IMR-90 (cell line): ENCODE results near the gene ESR2. TPM values are rescaled to one million over a fixed set of nuclear protein-coding genes. Genes with fewer than 3 reads are reported as not detected.

Experiments used
- ATAC-seq: fragments of 200-7000 bp; cut with Tn5 transposase; 2 replicates; pipeline ENCODE4 v1.9.1; 2020; ENCODE audit warnings: low read depth, mild to moderate bottlenecking, moderate library complexity
- BruUV-seq: library from RNA; stranded (reverse); fragments of 400-500 nt; replicated peaks from 2 replicates; lab custom pipeline; 2021; lab: Mats Ljungman, UMichigan
- CTCF ChIA-PET: fragments of 300-600 bp; formaldehyde crosslinking; extraction: SDS; loops from one replicate; lab custom pipeline; 2021; ENCODE audit warnings: antibody characterized with exemption; lab: Yijun Ruan, JAX
- POLR2A ChIA-PET: fragments of 300-600 bp; sonication (Branson Sonifier 250); formaldehyde crosslinking; loops from one replicate; lab custom pipeline; 2022; ENCODE audit warnings: antibody characterized with exemption; ENCODE audit not compliant: unreplicated experiment; lab: Charles Lee
- DNase-seq: peaks from one replicate; pipeline ENCODE4 v3.0.0; 2013
- H2AFZ ChIP-seq: replicated peaks from 2 replicates; pipeline ENCODE3; 2013; ENCODE audit warnings: low read length, mild to moderate bottlenecking; ENCODE audit not compliant: poor library complexity
- H2AK5ac ChIP-seq: 2 replicates; pipeline ENCODE4 v1.6.1; 2013; ENCODE audit warnings: low read depth, low read length, inconsistent platforms
- H2AK9ac ChIP-seq: replicated peaks from 2 replicates; pipeline ENCODE3; 2013; ENCODE audit warnings: mild to moderate bottlenecking, low read depth, low read length, moderate library complexity; ENCODE audit not compliant: poor library complexity
- H2BK120ac ChIP-seq: 2 replicates; pipeline ENCODE4 v1.6.1; 2013; ENCODE audit warnings: low read depth, low read length, inconsistent platforms
- H2BK15ac ChIP-seq: 3 replicates; pipeline ENCODE4 v1.6.1; 2013; ENCODE audit warnings: low read depth, low read length, inconsistent platforms
- H2BK20ac ChIP-seq: 2 replicates; pipeline ENCODE4 v1.6.1; 2013; ENCODE audit warnings: low read depth, mild to moderate bottlenecking, inconsistent platforms, low read length, moderate library complexity
- H2BK5ac ChIP-seq: 2 replicates; pipeline ENCODE4 v1.6.1; 2013; ENCODE audit warnings: mild to moderate bottlenecking, low read depth, low read length, inconsistent platforms; ENCODE audit not compliant: poor library complexity, severe bottlenecking
- H3K14ac ChIP-seq: replicated peaks from 2 replicates; pipeline ENCODE4 v1.6.1; 2013; ENCODE audit warnings: low read depth, low read length, inconsistent platforms
- H3K18ac ChIP-seq: 2 replicates; pipeline ENCODE4 v1.6.1; 2013; ENCODE audit warnings: low read depth, low read length, control low read depth
- H3K23ac ChIP-seq: 2 replicates; pipeline ENCODE4 v1.6.1; 2013; ENCODE audit warnings: low read depth, low read length, inconsistent platforms
- H3K27ac ChIP-seq: 2 replicates; pipeline ENCODE4 v1.5.1; 2013; ENCODE audit warnings: mild to moderate bottlenecking, control low read depth, low read length; ENCODE audit not compliant: insufficient read depth
- H3K27me3 ChIP-seq: 2 replicates; pipeline ENCODE4 v1.6.1; 2013; ENCODE audit warnings: low read length; ENCODE audit not compliant: control insufficient read depth, insufficient read depth
- H3K36me3 ChIP-seq: 2 replicates; pipeline ENCODE4 v1.6.1; 2013; ENCODE audit warnings: low read length, mixed read lengths; ENCODE audit not compliant: control insufficient read depth, insufficient read depth
- H3K4ac ChIP-seq: 2 replicates; pipeline ENCODE4 v1.6.1; 2013; ENCODE audit warnings: low read depth, low read length, inconsistent platforms
- H3K4me1 ChIP-seq: 2 replicates; pipeline ENCODE4 v1.6.1; 2013; ENCODE audit warnings: low read length, mixed read lengths; ENCODE audit not compliant: control insufficient read depth, insufficient read depth
- H3K4me2 ChIP-seq: 2 replicates; pipeline ENCODE4 v1.6.1; 2013; ENCODE audit warnings: low read depth, mild to moderate bottlenecking, control low read depth, low read length, moderate library complexity
- H3K4me3 ChIP-seq: 2 replicates; pipeline ENCODE4 v1.5.1; 2013; ENCODE audit warnings: low read depth, mild to moderate bottlenecking, control low read depth, low read length, moderate library complexity; ENCODE audit not compliant: insufficient read depth
- H3K56ac ChIP-seq: 2 replicates; pipeline ENCODE4 v1.6.1; 2013; ENCODE audit warnings: low read length, inconsistent platforms; ENCODE audit not compliant: insufficient read depth; ENCODE audit errors: extremely low read depth
- H3K79me1 ChIP-seq, 2 experiments: 2 replicates each; pipeline ENCODE4 v1.6.1; 2013; ENCODE audit warnings: low read length in 2 of 2, inconsistent platforms in 1 of 2, low read depth in 1 of 2
- H3K9ac ChIP-seq: 2 replicates; pipeline ENCODE4 v1.6.1; 2013; ENCODE audit warnings: low read depth, low read length, control low read depth
- H3K9me1 ChIP-seq: 2 replicates; pipeline ENCODE4 v1.6.1; 2013; ENCODE audit warnings: low read length, inconsistent platforms; ENCODE audit not compliant: insufficient read depth
- H3K9me3 ChIP-seq: 2 replicates; pipeline ENCODE4 v1.6.1; 2013; ENCODE audit warnings: low read length; ENCODE audit not compliant: control insufficient read depth, insufficient read depth
- H4K20me1 ChIP-seq: 2 replicates; pipeline ENCODE4 v1.6.1; 2013; ENCODE audit warnings: low read length, inconsistent platforms; ENCODE audit not compliant: insufficient read depth
- H4K5ac ChIP-seq: 2 replicates; pipeline ENCODE4 v1.6.1; 2013; ENCODE audit warnings: mild to moderate bottlenecking, low read depth, low read length, control low read depth
- H4K8ac ChIP-seq, 2 experiments: 2 replicates each; pipeline ENCODE4 v1.6.1; 2013; ENCODE audit warnings: low read depth in 2 of 2, low read length in 2 of 2, control low read depth in 1 of 2, inconsistent platforms in 1 of 2
- H4K91ac ChIP-seq: 2 replicates; pipeline ENCODE4 v1.6.1; 2013; ENCODE audit warnings: low read depth, low read length, inconsistent platforms; ENCODE audit not compliant: insufficient read depth
- BHLHE40 ChIP-seq: fragments of 150-350 bp; IDR thresholded peaks from 2 replicates; pipeline ENCODE4 v1.6.1; 2016; ENCODE audit warnings: mild to moderate bottlenecking, low read depth, low read length
- CEBPB ChIP-seq: IDR thresholded peaks from 2 replicates; pipeline ENCODE4 v1.6.1; 2012; ENCODE audit warnings: low read depth, low read length, improper control_type of control experiment
- CHD1 ChIP-seq: IDR thresholded peaks from 2 replicates; pipeline ENCODE4 v1.6.1; 2012; ENCODE audit warnings: low read depth, low read length, improper control_type of control experiment
- MAFK ChIP-seq: IDR thresholded peaks from 2 replicates; pipeline ENCODE4 v1.6.1; 2012; ENCODE audit warnings: low read depth, low read length, improper control_type of control experiment
- MAZ ChIP-seq: IDR thresholded peaks from 2 replicates; pipeline ENCODE4 v1.6.1; 2012; ENCODE audit warnings: low read depth, mild to moderate bottlenecking, low read length, improper control_type of control experiment, moderate library complexity, borderline replicate concordance
- RCOR1 ChIP-seq: IDR thresholded peaks from 2 replicates; pipeline ENCODE4 v1.6.1; 2012; ENCODE audit warnings: mild to moderate bottlenecking, low read length, improper control_type of control experiment; ENCODE audit not compliant: insufficient replicate concordance
- dilution Hi-C: fragments of 300-500 bp; cut with HindIII; formaldehyde crosslinking; loops from one replicate; pipeline ENCODE4 v1.14.3; 2018; ENCODE audit warnings: low sequenced_read_pairs; ENCODE audit not compliant: unreplicated experiment
- in situ Hi-C: fragments of 300-500 bp; cut with MboI; formaldehyde crosslinking; loops from 3 replicates; pipeline ENCODE4 v1.14.3; 2019; ENCODE audit warnings: low sequenced_read_pairs, inconsistent platforms, mixed read lengths
- intact Hi-C: fragments of 100-400 bp; cut with micrococcal nuclease; formaldehyde crosslinking; loops from 2 replicates; pipeline ENCODE4 v1.10.0; 2022
- polyA plus RNA-seq, 3 experiments: library from polyadenylated mRNA; depleted of rRNA; stranded (reverse); fragments of >200 nt; gene quantifications; 2 replicates each; pipeline ENCODE4 v1.2.3, GENCODE V29; 2012; ENCODE audit warnings: low replicate concordance in 1 of 3
- total RNA-seq: library from RNA; depleted of rRNA; stranded (reverse); fragments of >200 nt; gene quantifications from 2 replicates; pipeline ENCODE4 v1.2.3, GENCODE V29; 2012
- TF ChIP-seq, protein P1 (sequence below): fragments of 150-350 bp; IDR thresholded peaks from 2 replicates; pipeline ENCODE4 v1.6.1; 2016; ENCODE audit warnings: low read depth, mild to moderate bottlenecking, low read length, moderate library complexity, borderline replicate concordance

Gene ESR2
- total and polyA plus RNA-seq, 2 of the 4 experiments (the other 2 are of a cell fraction), result under 0.01 to 0.03 TPM

DNA sequence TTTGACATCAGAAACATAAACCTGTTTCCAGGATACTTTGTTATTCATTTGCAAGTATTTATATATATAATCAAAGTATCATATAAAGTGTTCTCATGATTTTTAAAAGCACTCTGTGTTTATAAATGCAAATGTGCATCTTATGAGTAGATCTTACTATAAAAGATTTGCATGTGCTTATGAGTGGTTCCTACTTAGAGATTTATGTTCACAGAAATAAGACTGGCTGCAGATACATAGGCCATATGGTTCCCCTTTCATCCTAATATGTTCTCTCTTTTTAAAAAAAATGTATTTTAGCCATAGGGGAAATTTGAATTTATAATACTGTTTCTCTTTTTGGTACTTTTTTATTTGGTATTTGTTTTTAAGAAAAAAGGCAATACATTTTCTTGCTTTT is 174.2 kb downstream of the ESR2 start:
- no peak overlapping the region for H2AFZ ChIP-seq
- no peak overlapping the region for H3K18ac ChIP-seq
- H3K36me3 ChIP-seq, result peaks cover 1% of the 10 kb centered on the region; the same call in 1 of the 2 replicates
- H4K20me1 ChIP-seq, result no peaks in the 10 kb centered on the region
- H4K5ac ChIP-seq, result no peak overlapping the region
- H3K4me2 ChIP-seq, result no peak overlapping the region
- no peak overlapping the region for H2BK120ac ChIP-seq
- no peak overlapping the region for H3K56ac ChIP-seq
- no peak overlapping the region for H4K91ac ChIP-seq
- H3K4me1 ChIP-seq, result no peaks in the 10 kb centered on the region
- dilution Hi-C loops (no loop called here), in situ Hi-C loops (no loop called here), intact Hi-C loops (no loop called here)
- no peak overlapping the region for H2BK5ac ChIP-seq
- no peak overlapping the region for H2BK20ac ChIP-seq
- no peak for TF ChIP-seq MAZ
- TF ChIP-seq MAFK, result no peak
- no peak for TF ChIP-seq CEBPB
- TF ChIP-seq, protein P1, sequence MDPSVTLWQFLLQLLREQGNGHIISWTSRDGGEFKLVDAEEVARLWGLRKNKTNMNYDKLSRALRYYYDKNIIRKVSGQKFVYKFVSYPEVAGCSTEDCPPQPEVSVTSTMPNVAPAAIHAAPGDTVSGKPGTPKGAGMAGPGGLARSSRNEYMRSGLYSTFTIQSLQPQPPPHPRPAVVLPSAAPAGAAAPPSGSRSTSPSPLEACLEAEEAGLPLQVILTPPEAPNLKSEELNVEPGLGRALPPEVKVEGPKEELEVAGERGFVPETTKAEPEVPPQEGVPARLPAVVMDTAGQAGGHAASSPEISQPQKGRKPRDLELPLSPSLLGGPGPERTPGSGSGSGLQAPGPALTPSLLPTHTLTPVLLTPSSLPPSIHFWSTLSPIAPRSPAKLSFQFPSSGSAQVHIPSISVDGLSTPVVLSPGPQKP, result no peak
- no peak for TF ChIP-seq RCOR1
- no peak for TF ChIP-seq BHLHE40
- TF ChIP-seq CHD1, result no peak
- ChIA-PET POLR2A (no interaction called here), CTCF (interaction anchor here (0.6 kb wide), 1 partner anchor 272 kb away, joined by 5 read pairs; no protein-coding TSS in a partner anchor)
- no peaks in the 10 kb centered on the region; the same call in 1 of the 2 replicates for H3K9me1 ChIP-seq
- H3K4me3 ChIP-seq, result no peak overlapping the region
- H3K27me3 ChIP-seq, result no peaks in the 10 kb centered on the region
- no TSS peak for BruUV-seq
- no peaks in the 10 kb centered on the region for H3K9me3 ChIP-seq
- H2BK15ac ChIP-seq, result no peak overlapping the region
- H3K23ac ChIP-seq, result no peak overlapping the region
- no peak overlapping the region for H4K8ac ChIP-seq
- no peak overlapping the region for H3K27ac ChIP-seq
- ATAC-seq, result no peak
- H3K9ac ChIP-seq, result no peak overlapping the region
- no peak overlapping the region for H3K4ac ChIP-seq
- no peak overlapping the region for H2AK5ac ChIP-seq
- no peak overlapping the region for H2AK9ac ChIP-seq
- DNase-seq, result no peak
- no peaks in the 10 kb centered on the region for H3K79me1 ChIP-seq
- no peak overlapping the region for H3K14ac ChIP-seq
